Renal cortical epithelial cell (primary cell): ENCODE results near the gene TCP1. TPM values are rescaled to one million over a fixed set of nuclear protein-coding genes. Genes with fewer than 3 reads are reported as not detected.
"Not testable (repeated sequence)": the region's sequence is repeated elsewhere in the genome, so short reads cannot be mapped to it uniquely, and the experiment has no call there.

Experiments
- DNase-seq: peaks from one replicate; pipeline ENCODE4 v3.0.0-alpha.2; 2011; ENCODE audit warnings: low read depth
- total RNA-seq: library from RNA; depleted of rRNA; stranded (reverse); fragments of >200 nt; gene quantifications from 2 replicates; pipeline ENCODE4 v1.2.3, GENCODE V29; 2014

Gene TCP1
- total RNA-seq, 1 donor from 2014 or later, result 309 TPM

DNA sequence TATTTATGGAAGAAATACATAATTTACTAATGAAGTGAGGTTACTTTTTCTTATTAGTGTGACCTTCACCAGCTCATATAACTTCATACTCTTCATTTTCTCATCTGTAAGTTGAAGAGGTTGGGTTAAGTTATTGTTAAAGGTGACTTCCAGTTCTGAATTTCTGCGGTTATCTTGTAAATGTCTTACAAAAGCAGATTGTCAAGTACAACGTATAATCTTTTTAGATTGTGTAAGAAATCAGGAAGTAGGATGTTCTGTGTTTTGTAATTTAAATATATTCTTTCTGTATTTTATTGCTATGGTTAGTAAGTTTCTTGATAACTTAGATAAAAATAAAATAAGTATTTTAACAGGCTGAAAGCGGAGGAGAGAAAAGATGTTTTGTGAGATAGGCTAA lies 50.1 kb downstream of the TCP1 start:
- no peak for DNase-seq

- DNase-seq, result no peak
Observed at GRCh38 chr6:159736908-159737307, 52.5 kb downstream of the TCP1 start.

DNA sequence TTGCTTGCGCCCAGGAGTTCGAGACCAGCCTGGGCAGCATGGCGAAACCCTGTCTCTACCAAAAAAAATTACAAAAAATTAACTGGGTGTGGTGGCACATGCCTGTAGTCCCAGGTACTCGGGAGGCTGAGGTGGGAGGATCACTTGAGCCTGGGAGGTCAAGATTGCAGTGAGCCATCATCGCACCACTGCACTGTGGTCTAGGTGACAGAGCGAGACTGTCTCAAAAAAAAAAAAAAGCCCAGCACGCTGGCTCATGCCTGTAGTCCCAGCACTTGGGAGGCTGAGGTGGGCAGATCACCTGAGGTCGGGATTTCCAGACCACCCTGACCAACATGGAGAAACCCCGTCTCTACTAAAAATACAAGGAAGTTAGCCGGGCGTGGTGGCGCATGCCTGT lies 56.0 kb downstream of the TCP1 start:
- not testable (repeated sequence) for DNase-seq

- not testable (repeated sequence) for DNase-seq
Observed at GRCh38 chr6:159732550-159732949, 56.9 kb downstream of the TCP1 start.

GRCh38 chr6:159730332-159730676 lies 59.1 kb downstream of the TCP1 start:
- no peak for DNase-seq

DNA sequence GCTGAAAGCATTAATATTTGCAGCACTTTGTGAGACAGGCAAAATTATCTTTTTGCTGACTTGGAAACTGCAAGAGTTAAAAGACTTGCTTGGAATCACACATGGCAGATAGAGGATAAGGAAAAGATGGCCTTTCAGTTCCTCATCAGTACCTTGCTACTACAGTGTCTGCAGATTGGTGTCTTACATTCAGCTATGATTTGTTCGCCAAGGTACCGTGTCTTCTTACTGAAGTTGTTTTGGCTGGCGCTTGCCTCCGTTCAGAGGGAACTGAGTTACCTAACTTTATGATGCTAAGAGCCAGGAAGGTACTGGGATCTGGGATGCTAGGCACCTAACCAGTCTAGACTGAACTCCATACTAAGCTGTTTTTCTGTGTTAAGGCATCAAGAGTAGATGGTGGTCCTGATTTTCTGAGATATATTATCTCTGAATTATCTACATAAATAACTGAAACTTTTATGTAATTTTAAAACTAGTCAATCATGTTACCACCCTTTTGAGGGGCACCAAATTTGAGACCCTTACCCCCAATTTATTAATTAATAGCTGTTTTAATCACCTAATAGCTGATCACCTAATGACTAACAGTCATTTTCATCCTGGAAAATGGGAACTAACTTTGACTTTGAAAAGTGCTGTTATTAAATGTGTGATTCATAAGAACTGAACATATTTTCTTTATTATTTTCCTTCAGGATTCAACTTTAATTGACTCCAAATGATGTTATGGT lies 59.6 kb downstream of the TCP1 start:
- peak; percentile 32 for DNase-seq

DNA sequence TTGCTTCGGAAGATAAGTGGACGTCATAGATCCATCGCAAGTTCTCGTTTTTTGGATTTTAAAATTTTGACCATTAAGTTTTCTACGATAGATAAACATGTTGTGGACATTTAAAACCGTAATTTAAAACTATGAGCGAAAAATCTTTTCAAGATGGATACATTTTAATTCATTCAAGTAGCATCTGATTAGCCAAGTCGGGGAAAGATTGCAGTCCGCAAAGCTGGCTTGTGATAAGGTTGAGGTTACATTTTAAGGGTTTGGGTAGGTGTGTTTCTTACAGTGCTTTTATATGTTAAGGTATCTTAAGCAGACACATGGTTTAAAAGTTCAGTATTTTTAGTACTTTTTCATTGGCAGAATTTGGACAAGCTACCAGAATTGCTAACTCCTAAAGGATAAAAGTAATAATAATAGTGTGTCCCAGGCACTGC lies 60.9 kb downstream of the TCP1 start:
- no peak for DNase-seq

Other genes with a start within 250 kb of the TCP1 start
- gene SOD2, start 96.4 kb downstream of the TCP1 start, total RNA-seq, result 2,050 and 3,674 TPM in 2 replicates
- 135 and 146 TPM in 2 replicates for gene WTAP, start 62.1 kb downstream of the TCP1 start, total RNA-seq
- 17.4 and 140 TPM in 2 replicates for gene ACAT2, start 27.6 kb downstream of the TCP1 start, total RNA-seq
- gene MRPL18, start 865 bp upstream of the TCP1 start, total RNA-seq, result 64.8 and 127 TPM in 2 replicates
- not detected in 2 replicates for gene PNLDC1, start 10.7 kb upstream of the TCP1 start, total RNA-seq
- gene MAS1, start 101.4 kb upstream of the TCP1 start, total RNA-seq, result not detected in 2 replicates
- 147 and 267 TPM in 2 replicates for gene IGF2R, start 179.5 kb upstream of the TCP1 start, total RNA-seq